ENCODE data around the gene KCNH1.

DNA sequence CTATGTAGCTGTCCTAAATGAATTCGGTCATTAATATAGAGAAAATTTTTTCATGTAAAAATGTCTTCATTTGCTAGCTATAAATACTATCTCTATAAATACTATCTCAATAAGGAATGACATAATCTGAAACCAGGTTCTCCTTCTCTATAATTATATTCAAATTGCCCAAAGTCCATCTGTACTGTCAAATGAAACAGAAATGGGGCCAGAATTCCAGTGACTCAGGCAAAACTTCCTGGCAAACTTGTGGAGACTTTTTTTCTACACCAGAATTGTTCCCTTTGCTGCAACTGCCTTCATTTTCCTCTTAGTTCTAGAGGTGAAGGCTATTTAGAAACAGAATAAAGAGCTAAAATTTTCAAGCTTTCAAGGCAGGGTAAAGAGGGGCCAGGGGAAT lies 152.5 kb downstream of the KCNH1 start:
- TF ChIP-seq CHD2 (IDR thresholded peaks at IDR 0.05; ENCODE audit: low read length, partially characterized antibody) (no peak), POLR2AphosphoS5 (IDR thresholded peaks at IDR 0.05; ENCODE audit: low read depth, low read length) (no peak), EP300 (IDR thresholded peaks at IDR 0.05; ENCODE audit: borderline replicate concordance in 1 of 2, low read depth in 1 of 2, low read length in 1 of 2) (no peak)
- TF ChIP-seq, protein P1, sequence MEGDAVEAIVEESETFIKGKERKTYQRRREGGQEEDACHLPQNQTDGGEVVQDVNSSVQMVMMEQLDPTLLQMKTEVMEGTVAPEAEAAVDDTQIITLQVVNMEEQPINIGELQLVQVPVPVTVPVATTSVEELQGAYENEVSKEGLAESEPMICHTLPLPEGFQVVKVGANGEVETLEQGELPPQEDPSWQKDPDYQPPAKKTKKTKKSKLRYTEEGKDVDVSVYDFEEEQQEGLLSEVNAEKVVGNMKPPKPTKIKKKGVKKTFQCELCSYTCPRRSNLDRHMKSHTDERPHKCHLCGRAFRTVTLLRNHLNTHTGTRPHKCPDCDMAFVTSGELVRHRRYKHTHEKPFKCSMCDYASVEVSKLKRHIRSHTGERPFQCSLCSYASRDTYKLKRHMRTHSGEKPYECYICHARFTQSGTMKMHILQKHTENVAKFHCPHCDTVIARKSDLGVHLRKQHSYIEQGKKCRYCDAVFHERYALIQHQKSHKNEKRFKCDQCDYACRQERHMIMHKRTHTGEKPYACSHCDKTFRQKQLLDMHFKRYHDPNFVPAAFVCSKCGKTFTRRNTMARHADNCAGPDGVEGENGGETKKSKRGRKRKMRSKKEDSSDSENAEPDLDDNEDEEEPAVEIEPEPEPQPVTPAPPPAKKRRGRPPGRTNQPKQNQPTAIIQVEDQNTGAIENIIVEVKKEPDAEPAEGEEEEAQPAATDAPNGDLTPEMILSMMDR (IDR thresholded peaks at IDR 0.05), result no peak
